NCI-H446 (cell line): ENCODE measurements around the gene CASP2.
"Not testable (repeated sequence)": the region's sequence is repeated elsewhere in the genome, so short reads cannot be mapped to it uniquely, and the experiment has no call there.

Source experiments
- DNase-seq, 2 experiments: peaks; one replicate each; lab custom pipeline; 2025; lab: John Stamatoyannopoulos, UW

The CASP2 gene

DNA sequence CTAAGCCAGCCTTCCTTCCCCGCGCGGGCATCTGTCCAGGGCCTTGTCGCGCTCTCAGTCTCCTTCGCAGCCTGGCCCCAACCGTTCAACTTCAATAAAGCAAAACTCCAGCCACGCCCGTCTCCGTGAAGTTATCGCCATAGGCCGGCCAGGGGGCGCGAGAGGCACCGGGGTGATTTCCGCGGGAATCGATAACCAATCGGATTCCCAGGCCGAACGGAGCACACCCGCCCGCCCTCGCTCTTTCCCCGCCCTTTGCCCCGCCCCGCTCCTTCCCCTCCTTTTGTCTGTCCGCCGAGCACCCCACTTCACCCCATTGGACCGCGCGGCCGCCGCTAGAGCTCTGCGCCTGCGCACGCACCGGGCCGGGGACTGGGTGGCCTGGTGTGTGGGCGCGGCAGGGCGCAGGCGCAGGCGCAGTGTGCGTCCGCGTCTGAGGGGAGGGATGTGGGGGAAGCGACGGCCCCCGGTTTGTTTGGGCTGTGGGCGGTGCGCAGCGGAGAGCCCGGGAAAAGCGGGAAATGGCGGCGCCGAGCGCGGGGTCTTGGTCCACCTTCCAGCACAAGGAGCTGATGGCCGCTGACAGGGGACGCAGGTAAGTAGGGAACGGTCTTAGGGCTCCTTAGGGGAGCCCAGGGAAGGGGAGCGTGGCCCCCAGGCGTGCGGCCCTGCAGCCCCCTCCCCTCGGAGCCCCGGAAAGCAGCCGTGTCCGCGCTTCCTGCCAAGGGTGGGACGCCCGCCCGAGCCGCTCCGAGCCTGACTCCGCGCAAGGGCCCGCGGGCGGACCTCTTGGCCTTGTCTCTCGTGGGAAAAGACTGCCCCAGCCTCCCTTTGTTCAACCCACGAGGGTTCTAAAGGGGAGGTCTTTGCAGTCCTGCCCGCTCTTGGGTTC is at the start of gene CASP2:
TSS of gene CASP2 (plus strand) at position 417 of the 892 bp plus-strand sequence. CDS start at position 522, 105 bp downstream.
- peak; percentile 78 to 93 for DNase-seq

DNA sequence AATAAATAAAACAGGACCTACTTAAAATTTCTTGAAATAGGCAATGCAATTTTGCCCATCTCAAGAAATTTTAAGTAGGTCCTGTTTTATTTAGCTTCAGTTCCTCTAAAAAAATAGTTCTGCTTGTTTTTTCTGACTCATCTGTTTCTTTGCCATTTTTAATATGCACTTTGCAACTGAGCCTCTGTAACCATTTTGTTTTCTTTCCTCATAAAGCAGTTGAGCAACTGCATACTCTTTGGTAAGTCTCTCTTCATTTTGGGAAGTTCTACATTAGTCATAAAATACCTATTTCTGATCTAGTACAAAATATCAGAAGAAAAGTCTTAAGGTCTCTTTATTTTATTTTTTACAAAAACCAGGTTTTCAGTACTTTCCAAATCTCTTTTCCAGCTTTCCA is 48.3 kb upstream of the CASP2 start:
- DNase-seq: no peak

DNA sequence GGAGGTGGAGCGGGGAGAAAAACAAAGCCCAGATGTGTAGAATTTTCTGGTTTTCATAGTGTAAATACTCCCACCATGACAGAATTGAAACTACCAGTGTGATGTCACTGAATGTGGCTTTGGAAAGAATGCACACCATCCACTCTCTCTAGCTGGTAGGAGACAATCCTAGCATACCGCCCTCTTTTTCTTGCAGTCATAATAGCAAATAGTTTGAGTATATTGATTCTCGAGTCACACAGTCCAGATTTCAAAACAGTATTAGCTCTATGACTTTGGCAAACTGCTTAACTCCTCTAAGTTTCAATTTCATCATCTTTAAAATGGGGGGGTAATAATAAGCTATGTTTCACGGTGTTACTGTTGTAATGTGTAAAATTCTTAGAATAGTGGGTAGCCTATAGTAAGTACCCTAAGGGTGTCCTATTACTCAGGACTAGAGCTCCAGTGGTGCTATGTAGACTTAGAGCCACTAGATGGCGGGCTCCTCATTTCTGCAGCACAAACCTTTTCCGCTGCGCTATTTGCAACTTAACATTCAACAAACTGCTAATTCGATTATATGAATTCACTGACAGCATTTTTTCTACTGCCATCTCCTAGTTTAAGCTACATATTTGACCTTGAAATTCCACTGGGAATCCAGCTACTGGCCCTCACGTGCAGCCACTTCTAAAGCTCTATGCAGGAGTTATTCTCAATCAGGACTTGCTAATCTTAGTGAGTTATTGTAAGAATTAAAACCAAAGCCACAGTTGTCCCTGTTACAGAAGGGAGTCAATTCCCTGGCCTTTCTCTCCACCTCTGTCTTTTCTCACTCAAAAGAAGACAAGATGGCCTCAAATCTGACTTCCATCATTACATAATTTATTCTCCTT is 47.6 kb upstream of the CASP2 start:
- DNase-seq: peak; percentile 6 to 71

DNA sequence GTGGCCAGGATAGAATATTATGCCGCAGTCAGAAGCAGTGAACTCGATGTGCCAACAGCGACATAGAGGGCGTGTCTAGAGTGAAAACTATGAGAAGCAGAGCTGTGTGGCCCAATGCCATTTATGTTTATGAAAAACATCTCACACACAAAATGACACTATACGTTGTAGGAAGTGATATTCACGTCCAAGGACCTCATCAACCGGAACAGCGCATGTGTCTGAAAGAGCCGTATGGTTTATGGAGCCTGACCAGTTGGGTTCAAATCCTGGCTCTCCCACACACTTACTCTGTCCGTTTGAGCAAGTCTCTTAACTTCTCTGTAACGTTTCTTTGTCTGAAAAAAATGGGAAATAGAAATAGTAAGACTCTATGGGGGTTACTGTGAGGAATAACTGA is 45.8 kb upstream of the CASP2 start:
- no peak for DNase-seq

DNA sequence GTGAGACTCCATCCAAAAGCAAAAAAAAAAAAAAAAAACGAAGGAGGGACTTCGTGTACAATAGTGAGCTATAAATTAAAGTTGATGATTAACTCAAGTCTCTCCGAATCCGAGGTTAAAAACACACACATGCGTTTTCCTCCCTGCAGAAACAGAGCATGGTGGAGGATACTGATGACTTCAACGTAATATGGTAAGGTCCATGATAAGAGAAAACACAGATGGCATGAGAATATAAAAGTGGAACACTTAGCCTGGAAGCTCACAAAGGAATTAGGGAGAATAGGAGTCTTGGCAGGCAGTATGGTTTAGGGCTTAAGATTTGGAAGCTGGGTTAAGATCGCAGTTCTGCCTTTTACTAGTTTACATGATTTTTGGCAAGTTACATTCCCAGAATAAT is 45.0 kb upstream of the CASP2 start:
- DNase-seq: no peak

DNA sequence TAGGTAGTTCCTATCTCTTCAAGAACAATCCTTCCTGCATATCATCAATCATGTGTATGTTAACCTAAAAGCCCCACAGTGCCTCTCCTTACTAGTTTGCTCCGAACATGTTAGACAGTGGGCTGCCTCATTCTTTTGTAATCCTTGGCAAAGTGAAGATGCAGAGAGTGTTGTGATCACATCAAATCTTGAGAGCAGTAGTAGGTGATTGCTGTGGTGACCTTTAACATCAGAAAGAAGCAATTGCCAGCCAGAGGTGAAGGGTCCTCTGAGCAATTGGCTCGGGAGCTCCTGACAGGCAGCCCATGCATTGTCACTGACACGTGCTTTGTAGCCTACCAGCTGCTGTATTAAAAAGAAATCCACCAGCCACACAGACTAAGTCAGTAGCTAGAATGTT is 44.5 kb upstream of the CASP2 start:
- no peak for DNase-seq

DNA sequence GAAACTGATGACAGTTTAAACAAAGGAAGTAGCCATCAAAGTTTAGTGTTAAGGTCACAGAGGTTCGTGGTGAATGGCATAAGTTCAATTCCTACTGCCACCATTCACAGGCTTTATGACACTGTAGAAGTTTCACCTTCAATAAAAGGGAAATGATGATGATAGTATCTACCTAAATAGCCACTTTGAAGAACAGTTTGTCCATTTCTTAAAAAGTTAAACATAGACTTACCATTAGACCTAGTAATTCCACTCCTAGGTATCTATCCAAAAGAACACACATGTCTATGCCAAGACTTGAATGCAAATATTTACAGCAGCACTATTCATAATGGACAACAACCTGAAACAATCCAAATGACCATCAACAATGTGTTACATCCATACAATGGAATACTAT is 43.8 kb upstream of the CASP2 start:
- DNase-seq: no peak

DNA sequence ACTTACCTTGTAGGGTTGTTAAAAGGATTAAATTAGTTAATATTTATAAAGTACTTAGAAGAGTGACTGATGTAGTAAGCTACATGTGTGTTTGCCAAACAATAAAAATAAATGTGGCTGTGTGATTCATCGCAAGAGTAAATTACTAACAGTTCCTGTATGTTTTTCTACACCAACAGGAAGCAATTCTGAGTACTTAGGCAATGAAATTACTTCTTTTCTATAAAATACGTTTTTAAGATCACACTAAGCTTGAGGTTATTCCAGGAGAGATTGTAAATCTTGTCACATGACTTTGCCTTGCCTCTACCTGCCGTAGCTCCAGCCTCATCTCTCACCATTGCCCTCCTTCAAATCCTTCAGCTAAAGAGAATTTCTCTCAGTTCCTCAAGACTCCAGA is 43.0 kb upstream of the CASP2 start:
- no peak for DNase-seq

DNA sequence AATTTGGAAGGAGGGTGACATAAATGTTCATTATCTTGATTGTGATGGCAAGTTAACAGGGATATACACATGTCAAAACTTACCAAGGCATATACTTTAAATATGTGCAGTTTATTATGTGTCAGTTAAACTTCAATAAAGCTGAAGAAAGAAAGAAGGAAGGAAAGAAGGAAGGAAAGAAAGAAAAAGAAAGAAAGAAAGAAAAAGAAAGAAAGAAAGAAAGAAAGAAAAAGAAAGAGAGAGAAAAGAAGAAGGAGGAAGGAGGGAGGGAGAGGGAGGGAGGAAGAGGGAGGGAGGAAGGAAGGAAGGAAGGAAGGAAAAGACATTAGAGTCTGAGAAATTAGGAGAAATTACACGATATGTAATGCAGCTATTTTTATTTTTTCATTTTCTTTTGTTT is 40.8 kb upstream of the CASP2 start:
- no peak for DNase-seq

DNA sequence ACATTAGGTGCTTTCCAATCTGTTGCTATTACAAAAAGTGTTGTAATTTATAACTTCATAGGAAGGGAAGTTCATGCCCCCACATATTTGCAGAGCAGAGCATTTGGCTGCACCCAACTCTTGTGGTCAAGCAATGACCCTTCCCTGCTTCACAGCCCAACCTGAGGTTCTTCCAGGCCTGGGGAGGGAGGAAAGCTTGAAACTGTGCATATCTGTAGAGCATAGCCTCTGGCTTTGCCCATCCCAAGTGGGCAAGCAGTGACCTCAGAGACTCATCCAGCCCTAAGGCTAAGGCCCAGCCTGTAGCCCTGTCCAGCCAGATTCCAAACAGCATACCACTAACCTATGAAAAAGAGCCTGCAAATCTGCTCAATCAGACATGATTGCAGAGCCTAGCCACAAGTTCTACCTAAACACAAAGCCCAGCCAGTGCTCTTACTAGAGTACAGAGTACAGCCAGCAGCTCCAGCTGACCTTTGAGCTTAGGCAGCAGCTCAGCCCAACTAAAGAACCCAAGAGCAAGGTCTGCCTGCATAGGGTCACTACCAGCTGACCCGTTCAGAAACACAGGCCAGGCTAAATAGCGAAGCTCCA is 39.3 kb upstream of the CASP2 start:
- no peak for DNase-seq

DNA sequence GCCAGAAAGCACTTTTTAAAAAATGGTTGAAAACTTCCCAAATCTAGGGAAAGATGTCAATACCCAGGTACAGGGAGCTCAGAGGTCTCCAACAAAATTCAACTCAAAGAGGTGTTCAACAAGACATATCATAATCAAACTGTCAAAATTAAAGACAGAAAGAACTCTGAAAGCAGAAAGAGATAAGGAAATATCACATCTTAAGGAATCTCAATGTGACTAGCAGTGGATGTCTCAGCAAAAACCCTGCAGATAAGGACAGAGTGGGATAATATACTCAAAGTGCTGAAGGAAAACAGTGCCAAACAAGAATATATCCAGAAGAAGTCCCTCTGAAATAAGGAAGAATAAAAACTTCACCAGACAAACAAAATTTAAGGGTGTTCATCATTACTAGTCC is 38.0 kb upstream of the CASP2 start:
- DNase-seq: no peak

DNA sequence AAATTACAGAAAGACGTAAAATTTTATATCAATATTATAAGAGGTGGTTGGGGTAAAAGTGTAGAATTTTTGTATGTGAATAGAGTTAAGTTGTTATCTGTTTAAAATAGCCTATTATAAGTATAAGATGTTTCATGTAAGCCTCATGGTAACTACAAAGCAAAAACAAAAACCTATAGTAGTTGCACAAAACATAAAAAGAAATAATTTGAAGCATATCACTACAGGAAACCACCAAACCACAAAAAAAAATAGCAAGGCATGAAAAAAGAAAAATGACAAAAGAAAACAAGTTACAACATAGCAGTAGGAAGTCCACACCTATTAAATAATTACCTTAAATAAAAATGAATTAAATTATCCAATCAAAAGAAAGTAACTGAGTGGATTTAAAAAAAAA is 37.3 kb upstream of the CASP2 start:
- DNase-seq: no peak

DNA sequence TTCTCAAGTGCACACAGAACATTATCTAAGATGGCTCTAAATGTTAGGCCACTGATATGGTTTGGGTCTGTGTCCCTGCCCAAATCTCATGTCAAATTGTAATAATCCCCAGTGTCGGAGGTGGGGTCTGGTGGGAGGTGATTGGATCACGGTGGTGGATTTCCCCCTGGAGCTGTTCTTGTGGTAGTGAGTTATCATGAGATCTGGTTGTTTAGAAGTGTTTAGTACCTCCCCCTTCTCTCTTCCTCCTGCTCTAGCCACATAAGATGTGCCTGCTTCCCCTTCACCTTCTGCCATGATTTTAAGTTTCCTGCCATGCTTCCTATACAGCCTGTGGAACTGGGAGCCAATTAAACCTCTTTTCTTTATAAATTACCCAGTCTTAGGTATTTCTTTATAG is 36.1 kb upstream of the CASP2 start:
- DNase-seq: no peak

DNA sequence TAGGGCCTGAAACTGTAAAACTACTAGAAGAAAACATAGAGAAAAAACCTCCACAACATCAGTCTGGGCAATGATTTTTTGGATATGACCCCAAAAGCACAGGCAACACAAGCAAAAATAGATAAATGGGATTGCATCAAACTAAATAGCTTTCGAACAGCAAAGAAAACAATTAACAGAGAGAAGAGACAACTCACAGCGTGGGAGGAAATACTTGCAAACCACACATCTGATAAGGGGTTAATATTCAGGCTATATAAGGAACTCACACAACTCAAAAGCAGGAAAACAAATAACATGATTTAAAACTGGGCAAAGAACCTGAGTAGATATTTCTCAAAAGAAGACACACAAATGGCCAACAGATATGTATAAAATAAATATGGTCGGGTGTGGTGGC is 32.6 kb upstream of the CASP2 start:
- no peak for DNase-seq

DNA sequence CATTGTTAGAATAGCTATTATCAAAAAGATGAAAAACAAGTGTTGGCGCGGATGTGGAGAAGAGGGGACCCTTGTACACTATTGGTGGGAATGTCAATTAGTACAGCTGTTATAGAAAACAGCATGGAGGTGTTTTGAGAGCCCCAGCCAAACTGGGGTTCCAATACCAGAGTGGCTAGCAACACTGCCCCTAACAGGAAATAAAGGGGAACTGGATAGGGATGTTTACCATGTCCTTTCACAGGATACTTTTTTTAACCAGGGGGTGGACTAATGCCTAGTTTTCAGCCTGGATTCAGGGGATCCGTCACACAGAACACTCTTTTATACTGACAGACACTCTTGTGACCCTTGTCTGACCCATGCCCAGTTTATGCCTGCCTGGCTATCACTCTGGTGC is 31.8 kb upstream of the CASP2 start:
- no peak for DNase-seq

DNA sequence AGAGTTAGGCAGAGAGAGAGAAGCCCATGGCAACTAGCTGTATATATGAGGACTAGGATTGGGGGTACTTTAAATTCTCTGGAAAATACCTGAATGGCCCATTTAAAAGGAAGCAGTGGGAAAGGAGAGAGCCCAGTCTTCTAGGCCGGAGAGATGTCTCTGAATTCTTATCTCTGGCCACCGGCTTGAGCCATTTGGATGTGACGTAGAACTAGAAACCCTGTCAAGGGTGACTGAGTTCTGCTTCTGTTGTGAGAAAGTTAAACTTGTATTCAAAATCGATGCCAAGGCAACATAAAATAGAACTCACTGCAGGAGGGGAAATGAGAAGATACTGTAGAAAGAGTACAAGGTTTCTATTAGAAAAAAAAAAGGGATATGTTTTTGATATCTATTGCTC is 31.2 kb upstream of the CASP2 start:
- no peak for DNase-seq

DNA sequence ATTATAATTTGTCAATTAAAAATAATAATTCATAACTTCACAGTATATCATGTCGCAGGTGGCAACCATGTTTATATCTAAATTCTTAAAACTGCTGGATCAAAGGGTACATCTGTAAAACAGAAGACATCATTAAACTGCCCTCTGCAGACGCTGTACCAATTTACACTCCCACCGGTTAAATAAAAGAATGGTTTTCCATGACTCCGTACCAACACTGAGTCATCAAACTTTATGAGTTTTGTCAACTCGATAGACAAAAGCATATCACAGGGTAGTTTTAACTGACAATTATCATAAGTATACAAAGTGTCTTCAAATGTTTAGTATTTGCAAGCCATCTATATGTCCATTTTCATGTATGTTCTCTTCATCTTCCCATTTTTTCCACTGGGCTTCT is 30.6 kb upstream of the CASP2 start:
- DNase-seq: no peak

DNA sequence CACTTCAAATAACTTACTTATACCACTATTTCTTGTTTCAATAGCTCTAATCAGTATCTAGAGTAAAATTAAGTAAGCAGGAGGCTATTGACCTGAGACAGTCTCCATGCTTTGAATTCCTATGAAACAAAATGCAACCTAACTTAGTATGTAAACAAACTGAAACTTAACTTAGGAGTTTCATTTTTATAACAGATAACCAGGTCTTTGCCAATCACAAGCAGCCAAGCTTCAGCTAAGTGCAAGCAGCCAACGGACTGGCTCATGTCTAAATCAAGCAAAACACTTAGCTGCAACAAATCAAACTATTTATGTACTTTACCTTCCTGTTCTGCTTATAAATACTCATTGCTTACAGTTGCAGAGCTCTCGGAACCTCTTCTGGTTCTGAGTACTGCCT is 29.3 kb upstream of the CASP2 start:
- DNase-seq: no peak

DNA sequence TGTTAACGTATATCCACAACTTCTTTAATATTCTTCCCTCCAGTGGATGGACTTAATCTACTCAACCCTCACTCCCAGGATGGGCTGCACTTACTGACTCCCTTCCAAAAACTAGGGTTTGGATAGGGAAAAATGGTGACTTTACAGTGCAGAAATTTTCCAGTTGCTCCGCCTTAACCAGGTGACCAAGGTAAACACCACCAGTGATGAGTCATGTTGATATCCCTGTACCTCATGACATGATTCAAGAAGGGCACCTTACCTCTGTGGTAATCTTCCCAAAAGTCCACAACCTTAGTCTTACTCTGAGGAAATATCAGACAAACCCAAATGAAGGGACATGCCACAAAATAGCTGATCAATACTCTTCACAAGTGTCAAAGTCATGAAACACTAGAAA is 28.4 kb upstream of the CASP2 start:
- no peak for DNase-seq

DNA sequence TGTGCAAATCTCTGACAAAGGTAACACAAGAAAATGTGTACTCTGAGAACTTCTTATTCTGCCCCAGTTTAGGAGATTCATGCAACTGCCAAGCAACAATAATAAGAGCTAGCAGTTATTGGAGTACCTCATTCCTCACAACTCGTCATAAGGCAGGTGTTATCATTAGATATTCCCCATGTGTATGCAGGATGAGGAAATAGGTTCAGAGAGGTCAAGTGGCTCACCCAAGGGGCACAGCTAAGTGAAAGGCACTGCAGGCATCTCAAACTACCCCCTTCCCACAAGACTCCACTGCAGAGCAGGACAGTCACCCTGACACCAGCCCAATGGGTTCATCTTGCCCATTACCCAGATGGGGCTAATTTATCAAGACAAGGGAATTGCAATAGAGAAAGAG is 26.2 kb upstream of the CASP2 start:
- DNase-seq: no peak

DNA sequence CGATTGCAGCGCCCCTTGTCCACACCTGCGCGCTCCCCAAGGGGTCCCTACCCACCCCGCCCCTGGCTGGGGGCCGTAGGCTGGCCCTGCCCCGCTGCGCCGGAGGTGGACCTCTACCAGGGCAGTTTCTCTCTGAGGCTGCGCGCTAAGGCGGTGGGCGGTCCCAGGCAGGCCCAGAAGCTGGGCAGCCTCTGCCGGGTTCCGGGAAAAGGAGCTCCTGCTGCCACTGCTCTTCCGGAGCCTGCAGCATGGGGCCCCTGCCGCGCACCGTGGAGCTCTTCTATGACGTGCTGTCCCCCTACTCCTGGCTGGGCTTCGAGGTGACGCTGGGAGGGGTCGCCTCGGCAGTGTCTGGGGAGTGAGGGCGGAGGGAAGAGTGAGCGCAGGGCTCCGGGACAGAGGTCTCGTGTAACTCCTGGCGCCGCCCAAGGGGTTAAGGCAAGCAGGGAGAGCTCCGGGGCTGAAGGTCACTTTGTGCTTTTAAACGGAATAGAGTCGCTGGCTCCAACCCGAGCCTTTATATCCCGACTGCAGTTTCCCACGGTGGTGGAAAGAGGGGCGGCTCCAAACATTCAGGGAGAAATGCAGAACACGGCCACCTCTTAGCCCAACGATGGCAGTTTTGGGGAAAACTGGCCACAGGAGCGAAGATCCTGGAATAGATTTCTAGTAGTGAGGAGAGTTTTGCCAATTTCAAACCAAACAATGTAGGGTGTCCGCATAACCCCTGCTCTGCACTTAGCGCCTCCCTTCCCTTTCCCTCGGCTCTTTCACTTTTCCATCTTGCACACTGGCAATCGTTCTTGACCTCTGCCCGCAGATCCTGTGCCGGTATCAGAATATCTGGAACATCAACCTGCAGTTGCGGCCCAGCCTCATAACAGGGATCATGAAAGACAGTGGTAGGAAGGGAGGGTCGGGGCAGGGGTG is 24.6 kb upstream of the CASP2 start, which contains the start of gene GSTK1:
TSS of gene GSTK1 (plus strand) at position 176 of the 930 bp plus-strand sequence. CDS start at position 249, 73 bp downstream.
- peak in 1 of 2 experiments; percentile 69 for DNase-seq

DNA sequence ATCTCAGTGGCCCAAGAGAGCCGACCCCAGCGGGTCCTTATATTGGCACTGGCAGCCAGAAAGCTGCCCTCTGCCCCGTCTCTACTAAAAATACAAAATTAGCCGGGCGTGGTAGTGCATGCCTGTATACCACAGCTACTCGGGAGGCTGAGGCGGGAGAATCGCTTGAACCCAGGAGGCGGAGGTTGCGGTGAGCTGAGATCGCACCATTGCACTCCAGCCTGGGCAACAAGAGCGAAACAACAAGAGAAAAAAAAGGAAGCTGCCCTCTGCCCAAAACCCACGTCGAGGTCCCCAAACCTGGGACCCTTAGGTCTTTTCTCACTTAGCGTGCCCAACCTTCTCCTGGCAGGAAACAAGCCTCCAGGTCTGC is 24.0 kb upstream of the CASP2 start:
- not testable (repeated sequence) for DNase-seq
